Cardiac fibroblast (primary cell): Measurements from ENCODE around the gene SLC2A4RG.

Experiments
- DNase-seq, 2 donors: peaks; one replicate each; pipeline versions ENCODE4 v3.0.0 to v3.0.0-alpha.2; 2010; ENCODE audit warnings: low read depth in 2 of 2
- H3K4me3 ChIP-seq, 2 donors: replicated peaks in 1 of 2; 1 replicate in 1 of 2; 2 replicates in 1 of 2; pipeline ENCODE4 v1.5.1; 2011; ENCODE audit warnings: low read depth in 2 of 2, low read length in 2 of 2, mild to moderate bottlenecking in 2 of 2, moderate library complexity in 1 of 2
- CTCF ChIP-seq: IDR thresholded peaks from one replicate; pipeline ENCODE4 v1.5.1; 2011; ENCODE audit warnings: low read depth, mild to moderate bottlenecking, low read length, inconsistent platforms

Gene SLC2A4RG

GRCh38 chr20:63696628-63697356 lies 42.8 kb upstream of the SLC2A4RG start, which contains the start of gene TNFRSF6B:
TSS of gene TNFRSF6B (plus strand) at chr20:63696652. CDS start at chr20:63696768, 116 bp downstream.
- no peak for TF ChIP-seq CTCF
- no peak for DNase-seq
- H3K4me3 ChIP-seq = peak within 1 kb of the TSS in 1 of 2 donors; percentile 46

- DNase-seq = no peak
- peak overlapping the region in 1 of 2 donors; percentile 46 for H3K4me3 ChIP-seq
- TF ChIP-seq CTCF = no peak
Observed at GRCh38 chr20:63697357-63697867, 42.2 kb upstream of the SLC2A4RG start.

DNA sequence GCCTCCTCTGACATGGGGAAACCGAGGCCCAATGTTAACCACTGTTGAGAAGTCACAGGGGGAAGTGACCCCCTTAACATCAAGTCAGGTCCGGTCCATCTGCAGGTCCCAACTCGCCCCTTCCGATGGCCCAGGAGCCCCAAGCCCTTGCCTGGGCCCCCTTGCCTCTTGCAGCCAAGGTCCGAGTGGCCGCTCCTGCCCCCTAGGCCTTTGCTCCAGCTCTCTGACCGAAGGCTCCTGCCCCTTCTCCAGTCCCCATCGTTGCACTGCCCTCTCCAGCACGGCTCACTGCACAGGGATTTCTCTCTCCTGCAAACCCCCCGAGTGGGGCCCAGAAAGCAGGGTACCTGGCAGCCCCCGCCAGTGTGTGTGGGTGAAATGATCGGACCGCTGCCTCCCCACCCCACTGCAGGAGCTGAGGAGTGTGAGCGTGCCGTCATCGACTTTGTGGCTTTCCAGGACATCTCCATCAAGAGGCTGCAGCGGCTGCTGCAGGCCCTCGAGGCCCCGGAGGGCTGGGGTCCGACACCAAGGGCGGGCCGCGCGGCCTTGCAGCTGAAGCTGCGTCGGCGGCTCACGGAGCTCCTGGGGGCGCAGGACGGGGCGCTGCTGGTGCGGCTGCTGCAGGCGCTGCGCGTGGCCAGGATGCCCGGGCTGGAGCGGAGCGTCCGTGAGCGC lies 41.6 kb upstream of the SLC2A4RG start:
- no peak for TF ChIP-seq CTCF

GRCh38 chr20:63698739-63699465 lies 40.7 kb upstream of the SLC2A4RG start:
- peak; percentile 86 to 95 for DNase-seq
- H3K4me3 ChIP-seq = peak overlapping the region in 1 of 2 donors; percentile 18

More for the DNA sequence above, 41.6 kb upstream of the SLC2A4RG start:
- DNase-seq = no peak
- H3K4me3 ChIP-seq = no peak overlapping the region

GRCh38 chr20:63699466-63700198 lies 39.9 kb upstream of the SLC2A4RG start:
- no peak overlapping the region for H3K4me3 ChIP-seq
- no peak for DNase-seq
- no peak for TF ChIP-seq CTCF

More at GRCh38 chr20:63698739-63699465, 40.7 kb upstream of the SLC2A4RG start:
- TF ChIP-seq CTCF = no peak
